Hematopoietic multipotent progenitor cell (in vitro differentiated cells): Measurements from ENCODE around the gene UBE2B. TPM values are rescaled to one million over a fixed set of nuclear protein-coding genes. Genes with fewer than 3 reads are reported as not detected.
"Not testable (repeated sequence)": the region's sequence is repeated elsewhere in the genome, so short reads cannot be mapped to it uniquely, and the experiment has no call there.

Source experiments
- DNase-seq, 3 donors: peaks; one replicate each; pipeline ENCODE4 v3.0.0-alpha.2; 2011 to 2015; ENCODE audit warnings: low read depth in 2 of 3, low spot score in 2 of 3
- total RNA-seq: library from RNA; depleted of rRNA; stranded (reverse); fragments of >200 nt; gene quantifications from one replicate; pipeline ENCODE4 v1.2.3, GENCODE V29; 2012

The UBE2B gene
- total RNA-seq, 1 donor: 12.9 TPM

GRCh38 chr5:134397196-134397595 is 25.8 kb downstream of the UBE2B start:
- DNase-seq: no peak

GRCh38 chr5:134398609-134399155 is 27.3 kb downstream of the UBE2B start:
- no peak for DNase-seq

- no peak for DNase-seq
Measured at GRCh38 chr5:134403951-134404350, 32.6 kb downstream of the UBE2B start.

GRCh38 chr5:134406390-134406789 is 35.0 kb downstream of the UBE2B start:
- DNase-seq: no peak

GRCh38 chr5:134409321-134409720 is 38.0 kb downstream of the UBE2B start:
- no peak for DNase-seq

GRCh38 chr5:134410822-134411221 is 39.5 kb downstream of the UBE2B start:
- no peak for DNase-seq

- DNase-seq: no peak
Measured at GRCh38 chr5:134411228-134411545, 39.8 kb downstream of the UBE2B start.

- peak; percentile 75 to 91 (median 90) for DNase-seq
Measured at GRCh38 chr5:134411546-134412266, 40.3 kb downstream of the UBE2B start, which contains the start of gene CDKN2AIPNL. TSS of gene CDKN2AIPNL (minus strand) at chr5:134411881. CDS start at chr5:134411854, 27 bp downstream.

- DNase-seq: no peak
Measured at GRCh38 chr5:134413046-134413445, 41.7 kb downstream of the UBE2B start.

- no peak for DNase-seq
Measured at GRCh38 chr5:134417707-134418106, 46.3 kb downstream of the UBE2B start.

- DNase-seq: no peak
Measured at GRCh38 chr5:134418958-134419357, 47.6 kb downstream of the UBE2B start.

- no peak for DNase-seq
Measured at GRCh38 chr5:134420343-134420742, 49.0 kb downstream of the UBE2B start.

GRCh38 chr5:134421038-134421437 is 49.7 kb downstream of the UBE2B start:
- not testable (repeated sequence) for DNase-seq

- DNase-seq: no peak
Measured at GRCh38 chr5:134422791-134423365, 51.5 kb downstream of the UBE2B start.

GRCh38 chr5:134423376-134423775 is 52.0 kb downstream of the UBE2B start:
- DNase-seq: no peak

- no peak for DNase-seq
Measured at GRCh38 chr5:134426361-134426760, 55.0 kb downstream of the UBE2B start.

- DNase-seq: no peak
Measured at GRCh38 chr5:134427540-134428041, 56.2 kb downstream of the UBE2B start.

- DNase-seq: no peak
Measured at GRCh38 chr5:134430001-134430569, 58.7 kb downstream of the UBE2B start.

- no peak for DNase-seq
Measured at GRCh38 chr5:134432174-134432573, 60.8 kb downstream of the UBE2B start.

- no peak for DNase-seq
Measured at GRCh38 chr5:134432677-134433359, 61.4 kb downstream of the UBE2B start.

- no peak for DNase-seq
Measured at GRCh38 chr5:134435560-134435959, 64.2 kb downstream of the UBE2B start.
